Mesenchymal stem cell (in vitro differentiated cells and primary cell): ENCODE data around the gene PIMREG.
A peak's percentile ranks its signal among the peaks of the same experiment; 100 is the strongest.

ENCODE experiments used
- DNase-seq: peaks from one replicate; pipeline ENCODE4 v3.0.0-alpha.2; 2013
- H2AFZ ChIP-seq: one replicate; pipeline ENCODE4 v1.6.1; 2013; ENCODE audit warnings: low read depth, mild to moderate bottlenecking, control low read depth, inconsistent platforms, low read length, moderate library complexity
- H2AK5ac ChIP-seq: 2 replicates; pipeline ENCODE4 v1.6.1; 2013; ENCODE audit warnings: low read length, moderate library complexity, mild to moderate bottlenecking, inconsistent platforms; ENCODE audit not compliant: severe bottlenecking
- H2BK120ac ChIP-seq: one replicate; pipeline ENCODE4 v1.6.1; 2013; ENCODE audit warnings: low read depth, mild to moderate bottlenecking, inconsistent platforms, low read length, moderate library complexity
- H2BK12ac ChIP-seq, 2 experiments: one replicate each; pipeline ENCODE4 v1.6.1; 2013; ENCODE audit warnings: inconsistent platforms in 2 of 2, low read length in 2 of 2, mild to moderate bottlenecking in 2 of 2, moderate library complexity in 2 of 2, control low read depth in 1 of 2
- H2BK15ac ChIP-seq: one replicate; pipeline ENCODE4 v1.6.1; 2013; ENCODE audit warnings: mild to moderate bottlenecking, low read depth, inconsistent platforms; ENCODE audit not compliant: poor library complexity, severe bottlenecking
- H2BK5ac ChIP-seq: 2 replicates; pipeline ENCODE4 v1.6.1; 2013; ENCODE audit warnings: low read depth, mild to moderate bottlenecking, low read length, control low read depth, inconsistent platforms; ENCODE audit not compliant: poor library complexity, severe bottlenecking
- H3K14ac ChIP-seq, 2 experiments: one replicate each; pipeline ENCODE4 v1.6.1; 2013; ENCODE audit warnings: inconsistent platforms in 2 of 2, low read length in 2 of 2, control low read depth in 1 of 2, mild to moderate bottlenecking in 1 of 2, moderate library complexity in 1 of 2
- H3K18ac ChIP-seq, 2 experiments: one replicate each; pipeline ENCODE4 v1.6.1; 2013; ENCODE audit warnings: inconsistent platforms in 2 of 2, low read length in 2 of 2, control low read depth in 1 of 2, low read depth in 1 of 2, mild to moderate bottlenecking in 1 of 2
- H3K23ac ChIP-seq, 2 experiments: one replicate each; pipeline ENCODE4 v1.6.1; 2013; ENCODE audit warnings: inconsistent platforms in 2 of 2, low read length in 2 of 2, mild to moderate bottlenecking in 2 of 2, moderate library complexity in 2 of 2, control low read depth in 1 of 2
- H3K27ac ChIP-seq: 2 replicates; pipeline ENCODE4 v1.5.1; 2013; ENCODE audit warnings: mild to moderate bottlenecking, moderate library complexity, low read length, control low read depth, inconsistent platforms; ENCODE audit not compliant: poor library complexity, severe bottlenecking
- H3K27me3 ChIP-seq, 2 experiments: 2 replicates each; pipeline versions ENCODE4 v1.6.1 to v1.7.0; 2013; ENCODE audit warnings: low read length in 2 of 2, mild to moderate bottlenecking in 2 of 2, moderate library complexity in 2 of 2, control low read depth in 1 of 2, inconsistent platforms in 1 of 2; ENCODE audit not compliant: control insufficient read depth in 1 of 2, insufficient read depth in 1 of 2
- H3K36me3 ChIP-seq, 2 experiments: 2 replicates each; pipeline versions ENCODE4 v1.6.1 to v1.7.0; 2013; ENCODE audit warnings: low read length in 2 of 2, control low read depth in 1 of 2, inconsistent platforms in 1 of 2, low read depth in 1 of 2, mild to moderate bottlenecking in 1 of 2; ENCODE audit not compliant: insufficient read depth in 2 of 2, control insufficient read depth in 1 of 2
- H3K4ac ChIP-seq, 2 experiments: one replicate each; pipeline ENCODE4 v1.6.1; 2013; ENCODE audit warnings: inconsistent platforms in 2 of 2, low read length in 2 of 2, mild to moderate bottlenecking in 2 of 2, moderate library complexity in 2 of 2, control low read depth in 1 of 2, low read depth in 1 of 2
- H3K4me1 ChIP-seq: 2 replicates; pipeline ENCODE4 v1.6.1; 2013; ENCODE audit warnings: low read depth, low read length, control low read depth; ENCODE audit not compliant: control insufficient read depth, insufficient read depth
- H3K4me2 ChIP-seq: 2 replicates; pipeline ENCODE4 v1.6.1; 2013; ENCODE audit warnings: low read length, mild to moderate bottlenecking, inconsistent platforms; ENCODE audit not compliant: poor library complexity, severe bottlenecking
- H3K4me3 ChIP-seq, 2 experiments: 2 replicates each; pipeline versions ENCODE4 v1.5.1 to v1.7.0; 2013; ENCODE audit warnings: low read length in 2 of 2, mild to moderate bottlenecking in 2 of 2, control low read depth in 1 of 2, low read depth in 1 of 2; ENCODE audit not compliant: insufficient read depth in 1 of 2
- H3K79me1 ChIP-seq: replicated peaks from 2 replicates; pipeline ENCODE4 v1.6.1; 2013; ENCODE audit warnings: mild to moderate bottlenecking, control low read depth, low read length, inconsistent platforms; ENCODE audit not compliant: poor library complexity, severe bottlenecking
- H3K9ac ChIP-seq: 2 replicates; pipeline ENCODE4 v1.7.0; 2013; ENCODE audit warnings: mild to moderate bottlenecking, low read length, moderate library complexity
- H3K9me3 ChIP-seq: 2 replicates; pipeline ENCODE4 v1.7.0; 2013; ENCODE audit warnings: mild to moderate bottlenecking, low read length; ENCODE audit not compliant: control insufficient read depth
- H4K8ac ChIP-seq: one replicate; pipeline ENCODE4 v1.6.1; 2013; ENCODE audit warnings: inconsistent platforms, mild to moderate bottlenecking, low read length, moderate library complexity
- H4K91ac ChIP-seq: one replicate; pipeline ENCODE4 v1.6.1; 2013; ENCODE audit warnings: mild to moderate bottlenecking, low read length, inconsistent platforms
- WGBS: methylation state at CpG from one replicate; pipeline ENCODE4 v1.1.7; 2013; ENCODE audit warnings: mixed read lengths; 5-methylcytosine and 5-hydroxymethylcytosine counted together

PIMREG gene

GRCh38 chr17:6487251-6488007 is 43.2 kb downstream of the PIMREG start:
- H2BK15ac ChIP-seq: no peak overlapping the region
- H3K4me3 ChIP-seq: no peak overlapping the region
- H3K4me1 ChIP-seq: no peaks in the 10 kb centered on the region
- H2BK12ac ChIP-seq: no peak overlapping the region
- no peak overlapping the region for H3K9ac ChIP-seq
- no peak overlapping the region for H4K8ac ChIP-seq
- H3K79me1 ChIP-seq: no peaks in the 10 kb centered on the region
- H3K23ac ChIP-seq: no peak overlapping the region
- H2AK5ac ChIP-seq: no peak overlapping the region
- no peak overlapping the region for H2BK5ac ChIP-seq
- no peak overlapping the region for H3K4me2 ChIP-seq
- H2AFZ ChIP-seq: no peak overlapping the region
- peak overlapping the region in 1 of 2 experiments; percentile 76 for H3K14ac ChIP-seq
- H3K27me3 ChIP-seq: peaks cover 30 to 37% of the 10 kb centered on the region in 2 experiments
- no peak for DNase-seq
- H3K9me3 ChIP-seq: no peaks in the 10 kb centered on the region
- no peak overlapping the region for H3K18ac ChIP-seq
- no peak overlapping the region for H3K4ac ChIP-seq
- H3K36me3 ChIP-seq: no peaks in the 10 kb centered on the region
- no peak overlapping the region for H3K27ac ChIP-seq
- no peak overlapping the region for H4K91ac ChIP-seq
- 85% methylated on average over 12 of the region's 13 CpGs for WGBS
- no peak overlapping the region for H2BK120ac ChIP-seq

GRCh38 chr17:6488008-6488539 is 43.8 kb downstream of the PIMREG start:
- Histone ChIP-seq H3K4me3 (no peak overlapping the region), H3K9me3 (no peaks in the 10 kb centered on the region), H2AK5ac (no peak overlapping the region), H2BK12ac (no peak overlapping the region), H3K14ac (no peak overlapping the region), H4K8ac (no peak overlapping the region), H3K18ac (no peak overlapping the region), H3K27ac (no peak overlapping the region), H4K91ac (no peak overlapping the region), H3K9ac (no peak overlapping the region), H3K27me3 (peaks cover 28 to 34% of the 10 kb centered on the region in 2 experiments), H3K36me3 (no peaks in the 10 kb centered on the region), H2AFZ (no peak overlapping the region), H2BK120ac (no peak overlapping the region), H3K4me1 (no peaks in the 10 kb centered on the region), H2BK5ac (no peak overlapping the region), H2BK15ac (no peak overlapping the region), H3K4me2 (no peak overlapping the region), H3K23ac (no peak overlapping the region), H3K79me1 (no peaks in the 10 kb centered on the region), H3K4ac (no peak overlapping the region)
- no peak for DNase-seq
- WGBS: 61% methylated on average over 6 of the region's 6 CpGs

DNA sequence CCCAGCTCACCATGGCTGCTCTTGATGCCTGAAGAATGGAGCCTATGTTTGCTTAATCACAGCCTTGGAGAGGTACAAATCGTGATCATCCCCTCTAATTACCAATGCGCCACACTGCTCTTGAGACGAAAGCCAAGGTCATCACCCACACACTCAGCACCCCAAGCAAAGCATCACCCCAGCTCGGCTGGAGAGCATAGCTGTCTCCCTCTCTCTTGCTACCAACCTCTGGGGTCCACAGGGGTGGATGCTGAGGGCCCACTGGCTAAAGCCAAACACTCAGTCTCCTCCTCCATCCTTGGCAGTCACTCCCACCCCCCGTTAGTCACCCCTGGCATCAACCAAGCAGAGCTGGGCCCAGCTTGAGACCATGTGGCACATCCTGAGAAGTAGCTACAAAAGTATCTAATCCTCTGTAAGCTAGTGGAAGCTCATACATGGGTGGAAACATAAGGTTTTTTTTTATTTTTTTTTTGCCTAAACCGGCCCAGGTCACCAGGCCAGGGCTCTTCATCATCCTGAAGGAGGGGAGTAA is 44.8 kb downstream of the PIMREG start:
- H2AK5ac ChIP-seq: no peak overlapping the region
- no peak overlapping the region for H4K8ac ChIP-seq
- no peak overlapping the region for H3K4ac ChIP-seq
- H2BK5ac ChIP-seq: no peak overlapping the region
- H3K79me1 ChIP-seq: no peaks in the 10 kb centered on the region
- no peak overlapping the region for H3K4me2 ChIP-seq
- no peak overlapping the region for H2BK15ac ChIP-seq
- no peak overlapping the region for H3K14ac ChIP-seq
- no peak overlapping the region for H3K9ac ChIP-seq
- no peak overlapping the region for H3K18ac ChIP-seq
- 74% methylated on average over 4 of the region's 6 CpGs for WGBS
- H3K27me3 ChIP-seq: peaks cover 21 to 36% of the 10 kb centered on the region in 2 experiments
- H2BK12ac ChIP-seq: no peak overlapping the region
- H3K27ac ChIP-seq: no peak overlapping the region
- no peak overlapping the region for H2BK120ac ChIP-seq
- no peak overlapping the region for H3K23ac ChIP-seq
- no peaks in the 10 kb centered on the region for H3K9me3 ChIP-seq
- no peaks in the 10 kb centered on the region for H3K36me3 ChIP-seq
- H4K91ac ChIP-seq: no peak overlapping the region
- H3K4me3 ChIP-seq: no peak overlapping the region
- no peaks in the 10 kb centered on the region for H3K4me1 ChIP-seq
- H2AFZ ChIP-seq: no peak overlapping the region
- DNase-seq: no peak

DNA sequence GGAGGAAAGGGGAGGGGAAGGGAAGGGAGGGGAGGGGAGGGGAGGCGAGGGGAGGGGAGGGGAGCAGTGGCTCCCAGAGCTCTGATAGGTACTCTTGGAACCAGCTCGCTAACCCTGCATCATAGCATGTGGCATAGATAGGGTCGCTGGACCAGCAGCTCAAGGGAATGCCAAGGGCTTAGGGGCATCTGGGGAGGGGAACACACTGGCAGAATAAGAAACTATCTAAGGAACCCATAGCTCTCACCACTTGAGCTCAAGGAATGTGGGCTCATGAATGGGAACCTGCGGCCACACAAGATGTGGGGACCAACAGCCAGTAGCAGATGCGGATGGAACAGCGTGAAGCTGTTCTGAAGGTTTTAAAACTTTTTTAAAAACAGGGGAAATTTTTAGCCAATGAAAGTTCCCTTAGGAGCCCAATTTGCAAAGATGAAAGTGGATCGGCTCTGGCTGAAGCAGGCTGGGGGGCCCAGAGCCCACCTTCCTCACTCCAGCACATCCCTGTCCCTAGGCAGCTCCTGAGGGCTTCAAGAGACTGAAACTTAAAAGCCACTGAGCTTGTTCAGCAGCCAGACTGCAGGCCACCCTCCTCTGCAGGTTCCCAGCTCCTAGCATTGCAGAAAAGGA is 46.9 kb downstream of the PIMREG start:
- 84% methylated on average over 6 of the region's 7 CpGs for WGBS
- Histone ChIP-seq H4K91ac (no peak overlapping the region), H3K9ac (no peak overlapping the region), H3K14ac (no peak overlapping the region), H3K4me3 (no peak overlapping the region), H2BK120ac (no peak overlapping the region), H3K79me1 (no peaks in the 10 kb centered on the region), H2AFZ (no peak overlapping the region), H3K4me1 (peaks cover under 1% of the 10 kb centered on the region), H2AK5ac (no peak overlapping the region), H2BK5ac (no peak overlapping the region), H3K23ac (no peak overlapping the region), H3K36me3 (no peaks in the 10 kb centered on the region), H2BK12ac (no peak overlapping the region), H3K4me2 (no peak overlapping the region), H3K4ac (no peak overlapping the region), H3K18ac (no peak overlapping the region), H4K8ac (no peak overlapping the region), H3K27ac (no peak overlapping the region), H3K27me3 (peaks cover 33 to 44% of the 10 kb centered on the region in 2 experiments), H2BK15ac (no peak overlapping the region), H3K9me3 (no peaks in the 10 kb centered on the region)
- DNase-seq: no peak
